NCI-H146 treated with DMSO at 0.1 percent for 48 hours (cell line): ENCODE data around the gene EPB41L4A.
"Not testable (repeated sequence)": the region's sequence is repeated elsewhere in the genome, so short reads cannot be mapped to it uniquely, and the experiment has no call there.

Source experiments
- DNase-seq: peaks from one replicate; lab custom pipeline; 2025; ENCODE audit not compliant: unreplicated experiment; lab: John Stamatoyannopoulos, UW

EPB41L4A gene

GRCh38 chr5:112401924-112402323 is 17.2 kb downstream of the EPB41L4A start:
- DNase-seq = no peak

GRCh38 chr5:112397690-112398089 is 21.4 kb downstream of the EPB41L4A start:
- DNase-seq = no peak

- DNase-seq = no peak
Observed at GRCh38 chr5:112396430-112396829, 22.6 kb downstream of the EPB41L4A start.

GRCh38 chr5:112395299-112395698 is 23.8 kb downstream of the EPB41L4A start:
- not testable (repeated sequence) for DNase-seq

GRCh38 chr5:112390327-112390726 is 28.8 kb downstream of the EPB41L4A start:
- no peak for DNase-seq

- DNase-seq = no peak
Observed at GRCh38 chr5:112388739-112389138, 30.3 kb downstream of the EPB41L4A start.

- no peak for DNase-seq
Observed at GRCh38 chr5:112388074-112388473, 31.0 kb downstream of the EPB41L4A start.

- no peak for DNase-seq
Observed at GRCh38 chr5:112386766-112387165, 32.3 kb downstream of the EPB41L4A start.

- no peak for DNase-seq
Observed at GRCh38 chr5:112385969-112386368, 33.1 kb downstream of the EPB41L4A start.

GRCh38 chr5:112385566-112385965 is 33.5 kb downstream of the EPB41L4A start:
- no peak for DNase-seq

- no peak for DNase-seq
Observed at GRCh38 chr5:112384523-112384922, 34.6 kb downstream of the EPB41L4A start.

- no peak for DNase-seq
Observed at GRCh38 chr5:112382886-112383285, 36.2 kb downstream of the EPB41L4A start.

GRCh38 chr5:112381521-112381920 is 37.6 kb downstream of the EPB41L4A start:
- no peak for DNase-seq

- no peak for DNase-seq
Observed at GRCh38 chr5:112379542-112380325, 39.3 kb downstream of the EPB41L4A start.

GRCh38 chr5:112374818-112375217 is 44.3 kb downstream of the EPB41L4A start:
- no peak for DNase-seq

- DNase-seq = no peak
Observed at GRCh38 chr5:112374356-112374755, 44.7 kb downstream of the EPB41L4A start.

- no peak for DNase-seq
Observed at GRCh38 chr5:112373885-112374284, 45.2 kb downstream of the EPB41L4A start.

- no peak for DNase-seq
Observed at GRCh38 chr5:112372543-112372942, 46.5 kb downstream of the EPB41L4A start.

GRCh38 chr5:112371067-112371466 is 48.0 kb downstream of the EPB41L4A start:
- DNase-seq = no peak

- DNase-seq = no peak
Observed at GRCh38 chr5:112367400-112367799, 51.7 kb downstream of the EPB41L4A start.

GRCh38 chr5:112366987-112367386 is 52.1 kb downstream of the EPB41L4A start:
- DNase-seq = no peak

- not testable (repeated sequence) for DNase-seq
Observed at GRCh38 chr5:112360740-112361139, 58.3 kb downstream of the EPB41L4A start.
